GM13977 (cell line): Measurements from ENCODE around the gene PLOD3.
"Not testable (repeated sequence)": the region's sequence is repeated elsewhere in the genome, so short reads cannot be mapped to it uniquely, and the experiment has no call there.

Experiments
- DNase-seq: peaks from one replicate; pipeline ENCODE4 v3.0.0; 2012; ENCODE audit warnings: low spot score
- CTCF ChIP-seq: IDR thresholded peaks from 2 replicates; pipeline ENCODE4 v1.5.1; 2012; ENCODE audit warnings: mild to moderate bottlenecking, control low read depth; ENCODE audit not compliant: insufficient read depth; ENCODE audit errors: extremely low read depth, missing control alignments
- in situ Hi-C: fragments of 300-500 bp; cut with MboI; formaldehyde crosslinking; loops from one replicate; pipeline ENCODE4 v1.12.0; 2022; ENCODE audit warnings: low sequenced_read_pairs, low pct_unique_long_range_greater_than_20kb, mixed read lengths, inconsistent platforms; ENCODE audit not compliant: unreplicated experiment

PLOD3 gene, protein sequence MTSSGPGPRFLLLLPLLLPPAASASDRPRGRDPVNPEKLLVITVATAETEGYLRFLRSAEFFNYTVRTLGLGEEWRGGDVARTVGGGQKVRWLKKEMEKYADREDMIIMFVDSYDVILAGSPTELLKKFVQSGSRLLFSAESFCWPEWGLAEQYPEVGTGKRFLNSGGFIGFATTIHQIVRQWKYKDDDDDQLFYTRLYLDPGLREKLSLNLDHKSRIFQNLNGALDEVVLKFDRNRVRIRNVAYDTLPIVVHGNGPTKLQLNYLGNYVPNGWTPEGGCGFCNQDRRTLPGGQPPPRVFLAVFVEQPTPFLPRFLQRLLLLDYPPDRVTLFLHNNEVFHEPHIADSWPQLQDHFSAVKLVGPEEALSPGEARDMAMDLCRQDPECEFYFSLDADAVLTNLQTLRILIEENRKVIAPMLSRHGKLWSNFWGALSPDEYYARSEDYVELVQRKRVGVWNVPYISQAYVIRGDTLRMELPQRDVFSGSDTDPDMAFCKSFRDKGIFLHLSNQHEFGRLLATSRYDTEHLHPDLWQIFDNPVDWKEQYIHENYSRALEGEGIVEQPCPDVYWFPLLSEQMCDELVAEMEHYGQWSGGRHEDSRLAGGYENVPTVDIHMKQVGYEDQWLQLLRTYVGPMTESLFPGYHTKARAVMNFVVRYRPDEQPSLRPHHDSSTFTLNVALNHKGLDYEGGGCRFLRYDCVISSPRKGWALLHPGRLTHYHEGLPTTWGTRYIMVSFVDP

GRCh38 chr7:101217388-101218235 lies at the start of gene PLOD3, which contains the start of gene ZNHIT1:
Gene PLOD3 (minus strand): TSS chr7:101217581. CDS start chr7:101217274, 307 bp downstream.
Gene ZNHIT1 (plus strand): TSS chr7:101218165. CDS start chr7:101218196, 31 bp downstream.
- DNase-seq: peak; percentile 100
- in situ Hi-C loops: no loop called here
- no peak for TF ChIP-seq CTCF

DNA sequence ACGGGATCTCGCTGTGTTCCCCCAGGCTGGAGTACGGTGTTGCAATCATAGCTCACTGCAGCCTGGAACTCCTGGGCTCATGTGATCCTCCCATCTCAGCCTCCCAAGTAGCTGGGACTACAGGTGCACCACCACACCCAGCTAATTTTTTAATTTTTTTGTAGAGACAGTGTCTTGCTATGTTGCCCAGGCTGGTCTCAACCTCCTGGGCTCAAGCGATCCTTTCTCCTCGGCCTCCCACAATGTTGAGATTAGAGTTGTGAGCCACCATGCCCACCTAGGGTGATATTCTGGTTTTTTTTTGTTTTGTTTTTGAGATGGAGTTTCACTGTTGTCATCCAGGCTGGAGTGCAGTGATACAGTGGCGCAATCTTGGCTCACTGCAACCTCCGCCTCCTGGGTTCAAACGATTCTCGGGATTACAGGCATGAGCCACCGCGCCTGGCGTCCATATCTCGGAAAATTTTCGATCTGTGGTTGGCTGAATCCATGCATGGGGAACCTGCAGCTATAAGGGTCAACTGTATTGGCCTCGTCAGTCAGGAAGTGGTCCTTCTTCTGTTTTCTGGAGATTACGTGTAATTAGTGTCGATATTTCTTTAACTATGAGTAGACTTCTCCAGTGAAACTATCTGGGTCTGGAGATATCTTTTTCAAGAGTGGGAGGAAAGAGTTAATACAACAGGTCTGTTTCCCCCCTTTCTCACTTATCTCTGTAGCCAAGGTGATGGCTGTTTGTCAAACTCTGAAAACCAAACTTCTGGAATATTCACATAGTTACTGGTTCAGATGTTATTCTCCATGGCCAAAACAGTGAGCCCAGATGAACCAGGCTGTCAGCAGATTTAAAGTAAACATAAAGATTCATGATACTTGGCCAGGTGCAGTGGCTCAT lies 48.5 kb upstream of the PLOD3 start:
- in situ Hi-C loops: no loop called here
- no peak for TF ChIP-seq CTCF
- DNase-seq: no peak

DNA sequence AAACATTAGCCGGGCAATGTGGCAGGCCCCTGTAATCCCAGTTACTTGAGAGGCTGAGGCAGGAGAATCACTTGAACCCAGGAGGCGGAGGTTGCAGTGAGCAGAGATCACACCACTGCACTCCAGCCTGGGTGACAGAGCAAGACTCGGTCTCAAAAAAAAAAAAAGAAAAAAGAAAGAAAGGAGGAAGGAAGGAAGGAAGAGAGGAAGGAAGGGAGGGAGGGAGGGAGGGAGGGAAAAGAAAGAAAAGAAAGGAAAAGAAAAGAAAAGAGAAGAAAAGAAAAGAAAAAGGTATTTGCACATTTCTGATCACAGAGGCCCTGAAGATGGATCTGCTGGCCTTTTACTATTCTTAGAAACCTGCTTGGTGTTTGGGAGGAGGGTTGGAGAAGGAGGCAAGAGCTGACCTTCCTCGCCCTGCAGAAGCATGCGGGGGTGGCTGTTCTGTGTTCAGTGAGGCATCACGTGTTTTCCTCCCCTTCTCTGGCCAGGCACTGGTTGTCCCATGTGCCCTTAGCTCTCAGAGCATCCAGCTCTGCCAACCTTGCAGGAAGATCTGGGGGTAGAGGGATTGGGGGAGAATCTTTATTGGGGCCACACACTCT lies 46.8 kb upstream of the PLOD3 start:
- DNase-seq, in situ Hi-C loops: not testable (repeated sequence)

- no peak for DNase-seq
- in situ Hi-C loops: no loop called here
These were observed 40.9 kb upstream of the PLOD3 start for GRCh38 chr7:101258243-101258731.

DNA sequence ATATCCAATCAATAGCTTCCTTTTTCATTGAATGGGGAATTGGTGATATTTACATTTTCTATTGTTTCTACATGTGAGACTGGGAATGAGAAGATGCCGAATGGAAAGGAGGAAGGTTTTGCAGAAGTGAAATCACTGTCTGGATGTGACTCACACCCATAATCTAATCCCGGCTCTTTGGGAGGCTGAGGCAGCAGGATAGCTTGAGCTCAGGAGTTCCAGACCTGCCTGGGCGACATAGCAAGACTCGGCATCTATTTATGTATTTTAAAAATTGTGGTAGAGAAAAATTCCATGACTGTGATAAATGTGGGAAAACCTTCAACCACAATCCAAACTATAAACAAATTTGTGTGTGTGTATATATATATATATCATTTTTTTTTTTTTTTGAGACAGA lies 38.4 kb upstream of the PLOD3 start:
- in situ Hi-C loops: no loop called here
- no peak for DNase-seq
- TF ChIP-seq CTCF: no peak

More at GRCh38 chr7:101258243-101258731, 40.9 kb upstream of the PLOD3 start:
- no peak for TF ChIP-seq CTCF

DNA sequence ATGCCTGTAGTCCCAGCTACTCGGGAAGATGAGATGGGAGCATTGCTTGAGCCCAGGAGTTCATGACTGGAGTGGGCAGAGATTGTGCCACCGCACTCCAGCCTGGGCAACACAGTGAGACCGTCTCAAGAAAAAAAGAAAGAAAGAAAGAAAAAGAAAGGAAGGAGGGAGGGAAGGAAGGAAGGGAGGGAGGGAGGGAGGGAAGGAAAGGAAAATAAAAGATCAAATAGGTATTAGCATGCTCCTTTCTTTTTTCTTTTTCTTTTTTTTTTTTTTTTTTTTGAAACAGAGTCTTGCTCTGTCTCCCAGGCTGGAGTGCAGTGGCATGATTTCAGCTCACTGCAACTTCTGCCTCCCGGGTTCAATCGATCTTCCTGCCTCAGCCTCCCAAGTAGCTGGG lies 35.8 kb upstream of the PLOD3 start:
- in situ Hi-C loops: not testable (repeated sequence)

More for the DNA sequence above, 35.8 kb upstream of the PLOD3 start:
- not testable (repeated sequence) for DNase-seq
